ENCODE results near the gene PRKG1. TPM values are rescaled to one million over a fixed set of nuclear protein-coding genes. Genes with fewer than 3 reads are reported as not detected.

The PRKG1 gene
- polyA plus RNA-seq, 1 donor (not counting 4 experiments of a cell fraction or from before 2014, with no cell fraction given) = 0.24 TPM

DNA sequence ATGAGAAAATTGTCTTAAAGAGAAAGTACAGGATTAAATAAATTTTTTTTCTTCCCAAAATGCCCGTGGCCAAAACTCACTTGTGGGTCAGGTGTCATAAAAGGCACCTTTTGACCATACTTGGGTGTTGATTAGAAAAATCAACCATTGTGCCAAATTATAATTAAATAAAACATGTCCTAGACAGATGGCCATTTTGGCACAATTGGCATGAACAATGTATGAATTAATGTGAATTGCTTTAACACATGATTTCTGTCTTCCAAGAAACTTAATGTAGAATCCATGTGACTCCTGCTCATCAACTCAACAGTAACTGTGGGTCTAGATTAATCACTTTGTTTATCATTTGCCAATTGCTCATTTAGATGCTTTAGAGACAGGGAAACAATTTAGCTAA, 561.1 kb downstream of the PRKG1 start:
- Histone ChIP-seq H4K20me1 (ENCODE audit: control insufficient read depth, extremely low read depth, insufficient read depth, low read length) (no peaks in the 10 kb centered on the region), H3K9me3 (ENCODE audit: control insufficient read depth, low read depth, low read length) (no peaks in the 10 kb centered on the region), H3K4me1 (ENCODE audit: control insufficient read depth, extremely low read depth, insufficient read depth, low read length) (no peaks in the 10 kb centered on the region), H3K4me2 (ENCODE audit: control insufficient read depth, extremely low read depth, insufficient read depth, low read depth, low read length) (no peak overlapping the region), H3K79me2 (ENCODE audit: control insufficient read depth, insufficient read depth, low read length) (no peaks in the 10 kb centered on the region), H3K4me3 (ENCODE audit: control insufficient read depth in 2 of 3, extremely low read depth in 1 of 3, insufficient read depth in 2 of 3, low read depth in 1 of 3, low read length in 3 of 3) (no peak overlapping the region), H3K9me1 (ENCODE audit: control insufficient read depth, extremely low read depth, insufficient read depth, low read length) (no peaks in the 10 kb centered on the region), H3K27ac (ENCODE audit: control insufficient read depth, insufficient read depth, low read length) (no peak overlapping the region), H3K9ac (ENCODE audit: control insufficient read depth, extremely low read depth, insufficient read depth, low read length) (no peak overlapping the region), H3K36me3 (ENCODE audit: control insufficient read depth in 2 of 2, extremely low read depth in 1 of 2, insufficient read depth in 2 of 2, low read length in 2 of 2) (no peaks in the 10 kb centered on the region), H3K27me3 (ENCODE audit: control insufficient read depth, extremely low read depth, insufficient read depth, low read length) (no peaks in the 10 kb centered on the region), H2AFZ (ENCODE audit: control insufficient read depth, low read length) (no peak overlapping the region)
- TF ChIP-seq EZH2 (IDR thresholded peaks at IDR 0.05; ENCODE audit: low read length) = no peak
- TF ChIP-seq CTCF (optimal IDR thresholded peaks at IDR 0.05 in 1 of 3, IDR thresholded peaks at IDR 0.05 in 1 of 3, conservative IDR thresholded peaks at IDR 0.05 in 1 of 3; ENCODE audit: extremely low read depth in 1 of 3, insufficient read depth in 2 of 3, low read length in 3 of 3) = no peak
- DNase-seq (ENCODE audit: low read depth, low spot score) = no peak
- dilution Hi-C loops (cut with MboI; ENCODE audit: extremely low pct_ligation_motif_present, low sequenced_read_pairs) = no loop called here
- FAIRE-seq = no peak

DNA sequence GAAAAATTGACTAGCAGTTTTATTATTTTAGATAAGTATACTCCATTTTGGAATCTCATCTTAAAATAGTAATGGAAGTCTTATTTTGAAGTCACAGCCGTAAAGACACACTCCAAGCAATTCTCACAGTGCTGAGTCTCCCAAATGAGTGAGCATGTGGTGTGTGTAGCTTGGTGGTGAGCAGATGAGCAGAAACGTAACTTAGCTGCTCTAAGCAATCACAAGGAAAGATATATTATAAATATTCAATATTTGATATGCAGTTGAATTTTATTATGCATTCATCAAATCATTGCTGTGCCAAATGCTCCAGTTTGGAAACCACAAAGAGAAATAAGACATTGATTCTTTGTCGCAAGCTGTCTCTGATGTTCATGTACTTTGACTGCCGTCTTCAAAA, 563.9 kb downstream of the PRKG1 start:
- Histone ChIP-seq H3K9me3 (ENCODE audit: control insufficient read depth, low read depth, low read length) (no peaks in the 10 kb centered on the region), H3K27me3 (ENCODE audit: control insufficient read depth, extremely low read depth, insufficient read depth, low read length) (no peaks in the 10 kb centered on the region), H4K20me1 (ENCODE audit: control insufficient read depth, extremely low read depth, insufficient read depth, low read length) (no peaks in the 10 kb centered on the region), H3K4me3 (ENCODE audit: control insufficient read depth in 2 of 3, extremely low read depth in 1 of 3, insufficient read depth in 2 of 3, low read depth in 1 of 3, low read length in 3 of 3) (no peak overlapping the region), H3K9ac (ENCODE audit: control insufficient read depth, extremely low read depth, insufficient read depth, low read length) (no peak overlapping the region), H3K4me2 (ENCODE audit: control insufficient read depth, extremely low read depth, insufficient read depth, low read depth, low read length) (no peak overlapping the region), H3K9me1 (ENCODE audit: control insufficient read depth, extremely low read depth, insufficient read depth, low read length) (no peaks in the 10 kb centered on the region), H3K79me2 (ENCODE audit: control insufficient read depth, insufficient read depth, low read length) (no peaks in the 10 kb centered on the region), H2AFZ (ENCODE audit: control insufficient read depth, low read length) (no peak overlapping the region), H3K36me3 (ENCODE audit: control insufficient read depth in 2 of 2, extremely low read depth in 1 of 2, insufficient read depth in 2 of 2, low read length in 2 of 2) (no peaks in the 10 kb centered on the region), H3K27ac (ENCODE audit: control insufficient read depth, insufficient read depth, low read length) (no peak overlapping the region), H3K4me1 (ENCODE audit: control insufficient read depth, extremely low read depth, insufficient read depth, low read length) (no peaks in the 10 kb centered on the region)
- no peak for TF ChIP-seq EZH2 (IDR thresholded peaks at IDR 0.05; ENCODE audit: low read length)
- TF ChIP-seq CTCF (optimal IDR thresholded peaks at IDR 0.05 in 1 of 3, IDR thresholded peaks at IDR 0.05 in 1 of 3, conservative IDR thresholded peaks at IDR 0.05 in 1 of 3; ENCODE audit: extremely low read depth in 1 of 3, insufficient read depth in 2 of 3, low read length in 3 of 3) = no peak
- dilution Hi-C loops (cut with MboI; ENCODE audit: extremely low pct_ligation_motif_present, low sequenced_read_pairs) = no loop called here
- FAIRE-seq (no peak), DNase-seq (ENCODE audit: low read depth, low spot score) (no peak)

All from keratinocyte (primary cell).